GM23338 (cell line): ENCODE data around the gene SIN3B. TPM values are rescaled to one million over a fixed set of nuclear protein-coding genes. Genes with fewer than 3 reads are reported as not detected.

Experiments
- ATAC-seq: fragments of 200-7000 bp; cut with Tn5 transposase; 3 replicates; pipeline ENCODE4 v1.9.1; 2020
- DNase-seq: peaks from one replicate; pipeline ENCODE4 v3.0.0-alpha.2; 2015; ENCODE audit warnings: low spot score
- H2AFZ ChIP-seq: fragments of 200-600 bp; sonication (generic); 2 replicates; pipeline ENCODE4 v1.8.0; 2016; ENCODE audit warnings: antibody characterized with exemption, mild to moderate bottlenecking, moderate library complexity
- H3F3A ChIP-seq: fragments of 200-600 bp; sonication (generic); replicated peaks from 2 replicates; pipeline ENCODE4 v1.8.0; 2017; ENCODE audit warnings: antibody characterized with exemption, mixed run types, low read depth
- H3K27ac ChIP-seq: fragments of 200-600 bp; sonication (generic); 2 replicates; pipeline ENCODE4 v1.6.1; 2016; ENCODE audit warnings: low read depth
- H3K27me3 ChIP-seq: fragments of 200-600 bp; sonication (generic); 2 replicates; pipeline ENCODE4 v1.8.0; 2016; ENCODE audit warnings: mild to moderate bottlenecking, mixed run types, moderate library complexity; ENCODE audit not compliant: insufficient read depth
- H3K36me3 ChIP-seq: fragments of 200-600 bp; sonication (generic); 2 replicates; pipeline ENCODE4 v1.8.0; 2016; ENCODE audit warnings: mild to moderate bottlenecking; ENCODE audit not compliant: insufficient read depth
- H3K4me1 ChIP-seq: fragments of 200-600 bp; sonication (generic); 2 replicates; pipeline ENCODE4 v1.8.0; 2016; ENCODE audit warnings: mild to moderate bottlenecking, moderate library complexity; ENCODE audit not compliant: insufficient read depth
- H3K4me2 ChIP-seq: fragments of 200-600 bp; sonication (generic); 2 replicates; pipeline ENCODE4 v1.7.1; 2017; ENCODE audit warnings: mixed run types
- H3K4me3 ChIP-seq: fragments of 200-600 bp; sonication (generic); 2 replicates; pipeline ENCODE4 v1.6.1; 2016; ENCODE audit warnings: mixed run types
- H3K79me2 ChIP-seq: fragments of 200-600 bp; sonication (generic); replicated peaks from 2 replicates; pipeline ENCODE4 v1.8.0; 2017; ENCODE audit warnings: mild to moderate bottlenecking; ENCODE audit not compliant: insufficient read depth
- H3K9me2 ChIP-seq: fragments of 200-600 bp; sonication (generic); 2 replicates; pipeline ENCODE4 v1.8.0; 2017; ENCODE audit not compliant: insufficient read depth
- H4K20me1 ChIP-seq: fragments of 200-600 bp; sonication (generic); replicated peaks from 2 replicates; pipeline ENCODE4 v1.8.0; 2017; ENCODE audit warnings: mild to moderate bottlenecking; ENCODE audit not compliant: insufficient read depth
- H3K27ac Mint-ChIP-seq: 2 replicates; pipeline ENCODE4 v1.8.0; 2020; ENCODE audit warnings: inconsistent platforms, mild to moderate bottlenecking, moderate library complexity, mixed read lengths
- H3K27me3 Mint-ChIP-seq: 3 replicates; pipeline ENCODE4 v1.8.0; 2022; ENCODE audit warnings: low read depth, mild to moderate bottlenecking, moderate library complexity, mixed read lengths, inconsistent platforms; ENCODE audit not compliant: insufficient read depth, poor library complexity
- H3K36me3 Mint-ChIP-seq: 3 replicates; pipeline ENCODE4 v1.8.0; 2021; ENCODE audit warnings: low read depth, mild to moderate bottlenecking, inconsistent platforms, moderate library complexity, mixed read lengths
- H3K4me1 Mint-ChIP-seq: 3 replicates; pipeline ENCODE4 v1.8.0; 2020; ENCODE audit warnings: mild to moderate bottlenecking, inconsistent platforms, mixed read lengths
- H3K4me3 Mint-ChIP-seq: 3 replicates; pipeline ENCODE4 v1.8.0; 2021; ENCODE audit warnings: moderate library complexity, mild to moderate bottlenecking, inconsistent platforms, mixed read lengths
- H3K9me3 Mint-ChIP-seq: 3 replicates; pipeline ENCODE4 v1.8.0; 2020; ENCODE audit warnings: moderate library complexity, mild to moderate bottlenecking, inconsistent platforms, mixed read lengths
- CREB1 ChIP-seq: fragments of 250-450 bp; sonication (Bioruptor Pico); IDR thresholded peaks from 2 replicates; pipeline ENCODE4 v1.5.0; 2020; ENCODE audit warnings: low read depth, mild to moderate bottlenecking, moderate library complexity
- CTCF ChIP-seq, 2 experiments: fragments of 200-600 bp in 1 of 2; sonication (generic) in 1 of 2; conservative IDR thresholded peaks; 2 replicates each; pipeline versions ENCODE4 v1.5.1 to v1.6.1; 2016 to 2017; ENCODE audit warnings: antibody characterized with exemption in 2 of 2, low read depth in 2 of 2, mild to moderate bottlenecking in 2 of 2, moderate library complexity in 1 of 2
- ETS1 ChIP-seq: IDR thresholded peaks from 2 replicates; pipeline ENCODE4 v1.6.1; 2016; ENCODE audit warnings: antibody characterized with exemption
- EZH2 ChIP-seq: fragments of 200-600 bp; sonication (generic); IDR thresholded peaks from one replicate; pipeline ENCODE4 v1.8.0; 2017; ENCODE audit warnings: antibody characterized with exemption, mild to moderate bottlenecking, low read depth; ENCODE audit not compliant: unreplicated experiment
- EZH2phosphoT487 ChIP-seq: fragments of 200-600 bp; sonication (generic); IDR thresholded peaks from one replicate; pipeline ENCODE4 v1.8.1; 2018; ENCODE audit warnings: antibody characterized with exemption; ENCODE audit not compliant: unreplicated experiment
- JUNB ChIP-seq: IDR thresholded peaks from one replicate; pipeline ENCODE4 v1.6.1; 2016; ENCODE audit warnings: antibody characterized with exemption; ENCODE audit not compliant: unreplicated experiment
- NANOG ChIP-seq: IDR thresholded peaks from 2 replicates; pipeline ENCODE4 v1.6.1; 2016; ENCODE audit warnings: antibody characterized with exemption, borderline replicate concordance
- POLR2AphosphoS5 ChIP-seq: IDR thresholded peaks from 2 replicates; pipeline ENCODE4 v1.6.1; 2016; ENCODE audit warnings: antibody characterized with exemption, low read depth
- REST ChIP-seq: IDR thresholded peaks from one replicate; pipeline ENCODE4 v1.6.1; 2018; ENCODE audit warnings: antibody characterized with exemption; ENCODE audit not compliant: unreplicated experiment
- STAT1 ChIP-seq: IDR thresholded peaks from one replicate; pipeline ENCODE4 v1.6.1; 2016; ENCODE audit warnings: antibody characterized with exemption; ENCODE audit not compliant: unreplicated experiment
- ZNF114 ChIP-seq: fragments of 250-450 bp; sonication (Bioruptor Pico); IDR thresholded peaks from 2 replicates; pipeline ENCODE4 v1.5.0; 2020; ENCODE audit warnings: mild to moderate bottlenecking, moderate library complexity
- ZNF462 ChIP-seq: fragments of 250-450 bp; sonication (Bioruptor Pico); IDR thresholded peaks from 2 replicates; pipeline ENCODE4 v1.5.0; 2020; ENCODE audit warnings: mild to moderate bottlenecking, moderate library complexity
- polyA plus RNA-seq: library from polyadenylated mRNA; unstranded; fragments of >200 nt; fragmentation: Nextera tagmentation; extraction: Ambion mirVana; gene quantifications from 2 replicates; pipeline ENCODE4 v1.2.1, GENCODE V29; 2016
- total RNA-seq: library from RNA; depleted of rRNA; stranded (reverse); fragments of >200 nt; shearing (Covaris generic); gene quantifications from 2 replicates; pipeline ENCODE4 v1.2.3, GENCODE V29; 2014

Gene SIN3B
- total and polyA plus RNA-seq, 2 experiments from 2014 or later, result 37.6 to 68.6 TPM

- H3K27me3 Mint-ChIP-seq, result peaks cover 5% of the 10 kb centered on the region
These were observed 40.3 kb downstream of the SIN3B start for GRCh38 chr19:16869331-16869972.

More at GRCh38 chr19:16869331-16869972, 40.3 kb downstream of the SIN3B start:
- Mint-ChIP-seq H3K4me3 (no peak overlapping the region), H3K9me3 (peaks cover under 1% of the 10 kb centered on the region; the same call in 1 of the 3 replicates), H3K4me1 (no peaks in the 10 kb centered on the region), H3K36me3 (peaks cover 61% of the 10 kb centered on the region), H3K27ac (no peak overlapping the region)
- no peaks in the 10 kb centered on the region for H3F3A ChIP-seq
- H3K79me2 ChIP-seq, result peaks cover 10% of the 10 kb centered on the region
- no peaks in the 10 kb centered on the region for H3K9me2 ChIP-seq
- TF ChIP-seq JUNB (no peak), CTCF (conservative IDR thresholded peaks at IDR 0.05; ENCODE audit: low read depth in 2 of 2) (no peak), EZH2 (no peak), CREB1 (CRISPR knock-in tag) (no peak), NANOG (no peak), STAT1 (no peak), ZNF114 (CRISPR knock-in tag) (no peak), ETS1 (no peak), EZH2phosphoT487 (no peak), POLR2AphosphoS5 (no peak), REST (no peak), ZNF462 (CRISPR knock-in tag) (no peak)
- no peaks in the 10 kb centered on the region for H3K27me3 ChIP-seq
- ATAC-seq (no peak), DNase-seq (no peak)
- H4K20me1 ChIP-seq, result no peaks in the 10 kb centered on the region; the same call in none of the 2 replicates
- no peak overlapping the region for H2AFZ ChIP-seq
- peaks cover 13% of the 10 kb centered on the region for H3K36me3 ChIP-seq
- no peak overlapping the region for H3K4me3 ChIP-seq
- H3K4me1 ChIP-seq, result no peaks in the 10 kb centered on the region
- H3K27ac ChIP-seq, result no peak overlapping the region
- no peak overlapping the region for H3K4me2 ChIP-seq
